Iris pigment epithelial cell (primary cell): ENCODE results near the gene QRFP.

ENCODE experiments used
- DNase-seq: peaks from one replicate; pipeline ENCODE4 v3.0.0-alpha.2; 2011; ENCODE audit warnings: low read depth

QRFP gene

DNA sequence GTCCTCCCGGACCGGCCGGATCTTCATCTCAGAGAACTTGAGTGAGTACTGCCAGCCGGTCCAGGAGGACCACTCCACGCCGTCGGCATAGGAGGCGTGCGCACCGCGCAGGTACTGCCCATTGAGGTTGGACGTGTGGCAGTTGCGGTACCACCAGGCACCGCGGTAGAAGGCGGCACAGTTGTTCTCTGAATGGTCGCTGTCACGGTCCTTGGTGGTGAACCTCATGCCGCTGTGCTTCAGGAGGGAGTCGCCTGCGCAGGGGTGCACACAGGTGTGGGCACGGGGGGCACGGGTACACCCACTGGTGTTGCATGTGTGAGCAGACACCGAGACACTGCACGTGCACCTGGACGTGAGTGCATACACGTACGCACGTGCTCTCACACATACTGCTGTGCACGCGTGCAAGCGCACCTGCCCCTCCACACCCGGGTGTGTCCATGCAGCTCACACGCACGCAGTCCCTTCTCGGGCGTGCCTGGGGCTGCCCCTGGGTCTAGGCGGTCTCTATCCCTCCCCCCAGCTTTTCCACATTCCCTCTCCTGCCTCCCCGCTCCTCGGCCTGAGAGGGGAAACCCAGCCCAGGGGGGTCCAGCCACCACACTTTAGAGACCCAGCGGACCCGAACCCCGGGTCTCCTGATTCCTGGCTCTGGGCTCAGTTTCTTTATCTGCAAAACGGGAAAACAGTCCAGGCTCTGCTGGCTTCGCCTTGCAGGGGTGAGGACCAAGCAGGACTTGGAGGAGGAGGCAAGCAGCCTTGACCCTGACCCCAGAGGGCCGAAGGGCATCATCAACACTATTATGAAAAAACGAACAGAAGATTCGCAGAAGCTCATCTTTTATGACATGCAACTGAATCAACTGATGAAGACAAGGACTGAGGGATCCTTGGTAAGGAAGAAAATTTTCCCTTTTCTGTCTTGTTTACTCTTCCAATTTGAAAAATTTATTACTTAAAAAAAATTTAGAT, 7.7 kb upstream of the QRFP start:
- no peak for DNase-seq

DNA sequence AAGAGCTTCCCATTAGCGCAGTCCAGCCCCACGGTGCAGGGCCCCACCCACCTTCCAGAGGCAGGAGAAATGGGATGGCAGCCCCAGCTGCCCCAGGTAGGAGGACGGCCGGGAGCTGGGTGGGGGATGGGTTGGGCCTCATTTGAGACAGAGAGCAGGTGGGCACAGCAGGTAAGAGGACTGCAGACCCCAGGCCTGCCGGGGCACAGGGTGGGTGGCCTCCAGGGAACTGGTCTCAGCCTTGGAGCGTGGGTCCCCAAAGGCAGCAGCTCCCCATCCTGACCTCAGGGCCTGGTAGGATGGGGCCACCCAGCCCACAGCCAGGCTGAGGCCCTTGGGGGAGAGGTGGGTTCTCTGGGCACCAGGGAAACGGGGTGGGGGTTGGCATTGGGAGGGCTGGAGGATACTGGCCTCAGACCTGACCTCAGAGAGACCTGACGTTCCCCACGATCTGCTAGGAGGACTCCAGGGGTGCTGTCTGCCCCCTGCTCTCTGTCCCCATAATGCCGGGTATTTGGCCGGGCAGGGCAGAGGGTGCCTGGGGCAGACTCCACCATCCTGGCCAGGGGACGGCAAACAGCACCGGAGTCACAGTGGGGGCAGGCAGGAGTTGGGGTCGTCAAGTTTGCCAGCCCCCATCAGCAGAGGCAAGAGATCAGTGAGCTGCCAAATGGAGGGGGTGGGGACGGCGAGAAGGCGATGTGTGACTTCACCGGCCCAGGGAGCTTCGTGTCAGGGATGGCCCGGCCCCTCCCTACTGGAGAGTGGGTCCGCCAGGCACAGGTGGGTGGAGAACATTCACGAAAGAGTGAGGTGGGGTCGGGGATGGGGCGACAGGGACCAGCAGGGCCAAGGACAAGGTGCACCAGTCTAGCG, 6.8 kb upstream of the QRFP start:
- no peak for DNase-seq

GRCh38 chr9:130902204-130903185, 5.9 kb upstream of the QRFP start:
- DNase-seq: no peak

GRCh38 chr9:130901498-130902203, 5.0 kb upstream of the QRFP start:
- DNase-seq: no peak

- no peak for DNase-seq
These were observed 4.3 kb upstream of the QRFP start for GRCh38 chr9:130900701-130901497.

GRCh38 chr9:130899051-130899748, 2.6 kb upstream of the QRFP start:
- DNase-seq: no peak

- DNase-seq: no peak
These were observed 1.9 kb upstream of the QRFP start for GRCh38 chr9:130898552-130898852.

DNA sequence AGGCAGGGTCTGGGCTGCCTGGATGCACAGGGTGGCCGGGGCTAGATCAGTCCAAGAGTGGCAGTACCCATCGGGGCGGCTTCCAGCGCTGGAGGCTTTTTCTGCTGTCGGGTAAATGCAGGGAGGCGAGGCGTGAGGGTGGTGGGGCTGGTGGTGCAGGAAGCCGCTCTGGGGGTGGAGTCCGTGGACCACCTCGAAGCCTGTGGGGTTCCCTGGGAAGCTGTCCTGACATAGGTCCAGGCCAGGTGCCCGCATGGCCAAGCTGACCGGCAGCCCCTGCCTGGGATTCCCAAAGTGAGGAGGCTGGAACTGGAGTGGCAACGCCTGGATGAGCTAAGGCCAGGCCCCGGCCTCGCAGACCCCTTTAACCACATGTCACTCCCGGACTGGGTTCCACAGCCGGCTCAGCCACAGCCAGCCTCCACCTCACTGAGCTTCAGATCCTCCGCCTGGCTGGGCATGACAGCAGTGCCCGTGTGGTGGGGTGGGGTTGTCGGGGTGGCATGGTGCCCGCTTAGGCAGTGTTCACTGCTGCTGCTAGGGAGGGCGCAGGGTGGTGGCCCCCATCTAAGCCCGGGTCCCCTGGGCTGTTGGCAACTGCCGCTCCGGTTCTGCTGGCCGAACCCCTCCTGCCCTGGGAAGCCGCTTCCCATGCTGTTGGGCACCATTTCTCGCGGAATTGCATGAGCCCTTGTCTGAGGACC, 1.4 kb upstream of the QRFP start:
- no peak for DNase-seq

GRCh38 chr9:130897105-130897751, 616 bp upstream of the QRFP start:
- no peak for DNase-seq

GRCh38 chr9:130895481-130896232, 955 bp downstream of the QRFP start:
- no peak for DNase-seq

GRCh38 chr9:130895038-130895437, 1.6 kb downstream of the QRFP start:
- no peak for DNase-seq

DNA sequence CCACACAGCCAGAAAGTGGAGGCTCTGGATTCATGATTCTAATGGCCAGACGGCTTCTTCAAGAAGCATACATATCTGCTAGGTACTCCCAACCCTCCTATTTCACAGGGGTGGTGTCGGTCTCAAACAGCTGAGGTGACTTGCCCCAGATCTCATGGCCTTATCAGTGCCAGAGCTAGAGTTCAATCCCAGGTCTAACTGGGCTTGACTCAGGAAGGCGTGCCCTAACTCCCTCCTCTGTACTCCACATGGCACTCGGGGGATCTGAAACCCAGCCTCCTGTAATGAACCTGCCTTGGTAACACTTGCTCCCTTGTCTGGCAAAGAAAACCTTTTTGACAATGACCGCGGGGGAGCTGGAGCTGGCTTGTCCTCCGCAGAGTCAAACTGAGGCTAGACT, 2.1 kb downstream of the QRFP start:
- no peak for DNase-seq

GRCh38 chr9:130893341-130894101, 3.1 kb downstream of the QRFP start:
- DNase-seq: no peak

- no peak for DNase-seq
These were observed 3.9 kb downstream of the QRFP start for GRCh38 chr9:130892477-130893304.

DNA sequence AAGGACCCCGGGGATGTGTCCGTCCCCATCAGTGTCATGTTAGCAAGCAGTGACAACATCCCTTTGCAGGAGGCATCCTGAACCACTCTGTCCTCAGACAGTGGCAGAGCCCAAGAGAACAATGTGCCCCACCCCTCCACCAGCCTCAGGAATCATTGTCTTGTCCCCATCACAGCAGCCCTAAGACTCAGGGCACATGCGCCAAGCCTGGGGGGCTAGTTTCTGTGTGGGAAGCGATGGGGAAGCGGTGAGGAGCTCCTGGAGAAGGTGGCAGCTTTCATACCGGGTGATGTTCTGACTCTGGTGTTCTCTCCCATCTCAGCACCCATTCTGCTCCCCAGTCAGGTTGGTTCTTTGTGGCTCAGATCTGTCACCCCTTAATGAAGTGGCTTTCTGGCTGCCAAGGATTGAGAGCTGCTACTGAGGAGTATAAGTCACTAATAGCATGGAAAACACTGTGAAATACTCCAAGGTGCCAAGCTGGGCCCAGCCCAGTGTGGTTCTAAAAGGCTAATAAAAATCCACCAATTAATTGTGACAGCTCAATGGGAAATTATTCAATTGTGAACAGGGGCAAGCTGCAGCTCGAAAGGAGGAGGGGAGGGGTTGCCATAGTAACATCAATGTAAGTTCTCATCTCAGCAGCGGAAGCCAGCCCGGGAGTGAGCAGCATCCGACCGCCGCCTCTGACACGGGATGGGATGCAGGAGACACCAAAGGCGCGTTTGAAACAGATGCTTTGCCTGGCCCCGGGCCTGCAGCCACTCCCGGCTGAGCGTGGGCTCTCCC, 4.7 kb downstream of the QRFP start:
- no peak for DNase-seq
